Measurements from ENCODE around the gene PKDCC.

DNA sequence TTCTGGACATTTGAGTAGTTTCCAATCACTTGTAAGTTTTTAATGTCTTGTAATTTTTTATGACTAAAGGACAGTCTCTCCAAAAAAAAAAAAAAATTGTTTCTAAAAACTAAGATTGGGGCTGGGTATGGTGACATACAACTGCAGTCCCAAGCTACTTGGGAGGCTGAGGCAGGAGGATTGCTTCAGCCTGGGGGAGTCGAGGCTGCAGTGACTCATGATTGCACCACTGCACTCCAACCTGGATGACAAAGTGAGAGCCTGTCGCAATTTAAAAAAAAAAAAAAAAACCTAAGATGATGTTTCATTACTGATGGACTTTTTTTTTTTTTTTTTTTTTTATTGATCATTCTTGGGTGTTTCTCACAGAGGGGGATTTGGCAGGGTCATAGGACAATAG, 34.4 kb upstream of the PKDCC start:
- no peak for TF ChIP-seq CTCF (IDR thresholded peaks at IDR 0.05)
- TF ChIP-seq EP300 (IDR thresholded peaks at IDR 0.05) = no peak

Data from tibial nerve (tissue), 4 donors.